H1 (cell line): Measurements from ENCODE around the gene DUSP3. TPM values are rescaled to one million over a fixed set of nuclear protein-coding genes. Genes with fewer than 3 reads are reported as not detected.

Source experiments
- CTCF ChIA-PET: fragments of 300-600 bp; sonication (Branson Sonifier 250); formaldehyde crosslinking; loops from one replicate; lab custom pipeline; 2021; ENCODE audit not compliant: partially characterized antibody; lab: Charles Lee
- POLR2A ChIA-PET: fragments of 300-600 bp; sonication (Branson Sonifier 250); formaldehyde crosslinking; loops from one replicate; lab custom pipeline; 2021; ENCODE audit warnings: inconsistent platforms; ENCODE audit not compliant: partially characterized antibody; lab: Charles Lee
- DNase-seq, 2 experiments: peaks; one replicate each; pipeline versions ENCODE4 v3.0.0 to v3.0.0-alpha.2; 2010 to 2022; ENCODE audit warnings: low spot score in 2 of 2, low read depth in 1 of 2, mixed read lengths in 1 of 2
- FAIRE-seq: peaks from 2 replicates; lab custom pipeline; 2011; peaks lifted over from hg19 to GRCh38; lab: Jason Lieb, UNC
- H2AFZ ChIP-seq: 2 replicates; pipeline ENCODE4 v1.8.1; 2012; ENCODE audit warnings: low read length, inconsistent platforms
- H2AK5ac ChIP-seq: 2 replicates; pipeline ENCODE4 v1.6.1; 2013; ENCODE audit warnings: low read depth, low read length
- H2BK120ac ChIP-seq: replicated peaks from 2 replicates; pipeline ENCODE3; 2013; ENCODE audit warnings: low read depth, low read length, inconsistent platforms
- H2BK12ac ChIP-seq: 2 replicates; pipeline ENCODE4 v1.6.1; 2013; ENCODE audit warnings: low read depth, low read length
- H2BK15ac ChIP-seq: 2 replicates; pipeline ENCODE4 v1.6.1; 2013; ENCODE audit warnings: low read length
- H2BK20ac ChIP-seq: 2 replicates; pipeline ENCODE4 v1.6.1; 2013; ENCODE audit warnings: low read length
- H2BK5ac ChIP-seq: 2 replicates; pipeline ENCODE4 v1.6.1; 2013; ENCODE audit warnings: low read depth, low read length
- H3K14ac ChIP-seq: 2 replicates; pipeline ENCODE4 v1.6.1; 2013; ENCODE audit warnings: inconsistent platforms; ENCODE audit not compliant: insufficient read length
- H3K18ac ChIP-seq: 2 replicates; pipeline ENCODE4 v1.6.1; 2013; ENCODE audit warnings: low read length; ENCODE audit errors: extremely low read depth
- H3K23ac ChIP-seq: 2 replicates; pipeline ENCODE4 v1.6.1; 2013; ENCODE audit warnings: inconsistent platforms; ENCODE audit not compliant: insufficient read length
- H3K23me2 ChIP-seq: 2 replicates; pipeline ENCODE4 v1.6.1; 2013; ENCODE audit warnings: low read depth, low read length
- H3K27ac ChIP-seq: 2 replicates; pipeline ENCODE4 v1.6.1; 2011; ENCODE audit warnings: low read depth, low read length, inconsistent platforms
- H3K27me3 ChIP-seq, 4 experiments: replicated peaks in 1 of 4; 1 replicate in 1 of 4; 2 replicates in 3 of 4; pipeline versions ENCODE4 v1.6.1 to v1.8.1; 2011 to 2013; ENCODE audit warnings: low read length in 3 of 4, mild to moderate bottlenecking in 3 of 4, inconsistent platforms in 2 of 4, mixed read lengths in 2 of 4, moderate library complexity in 1 of 4; ENCODE audit not compliant: control insufficient read depth in 3 of 4, insufficient read depth in 3 of 4; ENCODE audit errors: extremely low read depth in 1 of 4
- H3K36me3 ChIP-seq, 4 experiments: 2 replicates each; pipeline versions ENCODE4 v1.6.1 to v1.8.1; 2011 to 2013; ENCODE audit warnings: mild to moderate bottlenecking in 4 of 4, low read length in 3 of 4, moderate library complexity in 2 of 4, control low read depth in 1 of 4, inconsistent platforms in 1 of 4; ENCODE audit not compliant: insufficient read depth in 4 of 4, control insufficient read depth in 2 of 4
- H3K4ac ChIP-seq: replicated peaks from 2 replicates; pipeline ENCODE3; 2013; ENCODE audit warnings: low read length, low read depth, mixed read lengths, inconsistent platforms; ENCODE audit not compliant: insufficient read length
- H3K4me1 ChIP-seq, 4 experiments: replicated peaks in 1 of 4; 1 replicate in 1 of 4; 2 replicates in 3 of 4; pipeline versions ENCODE4 v1.6.1 to v1.8.1; 2011 to 2013; ENCODE audit warnings: low read length in 3 of 4, inconsistent platforms in 2 of 4, mixed read lengths in 1 of 4; ENCODE audit not compliant: insufficient read depth in 4 of 4, control insufficient read depth in 3 of 4
- H3K4me2 ChIP-seq, 2 experiments: 2 replicates each; pipeline versions ENCODE4 v1.6.1 to v1.8.1; 2011 to 2013; ENCODE audit warnings: low read depth in 2 of 2, low read length in 2 of 2, control low read depth in 1 of 2, inconsistent platforms in 1 of 2, mild to moderate bottlenecking in 1 of 2; ENCODE audit not compliant: insufficient read depth in 1 of 2
- H3K4me3 ChIP-seq, 4 experiments: fragments of 200-600, 300-600 bp in 1 of 4; sonication (generic), shearing (Covaris generic), sonication (Bioruptor Twin) in 1 of 4; 2 replicates each; pipeline versions ENCODE4 v1.5.1 to v1.8.1; 2011 to 2016; ENCODE audit warnings: low read length in 4 of 4, low read depth in 3 of 4, control low read depth in 2 of 4, inconsistent platforms in 2 of 4, mild to moderate bottlenecking in 2 of 4, mixed read lengths in 1 of 4, moderate library complexity in 1 of 4; ENCODE audit not compliant: insufficient read depth in 2 of 4; ENCODE audit errors: extremely low read depth in 1 of 4
- H3K56ac ChIP-seq: replicated peaks from 2 replicates; pipeline ENCODE3; 2013; ENCODE audit warnings: low read depth, mild to moderate bottlenecking, mixed read lengths, low read length, inconsistent platforms; ENCODE audit not compliant: insufficient read length
- H3K79me1 ChIP-seq: 2 replicates; pipeline ENCODE4 v1.6.1; 2013; ENCODE audit warnings: low read depth, low read length, control low read depth
- H3K79me2 ChIP-seq, 2 experiments: 2 replicates each; pipeline versions ENCODE4 v1.6.1 to v1.8.1; 2012 to 2013; ENCODE audit warnings: low read length in 2 of 2, mild to moderate bottlenecking in 2 of 2, inconsistent platforms in 1 of 2; ENCODE audit not compliant: insufficient read depth in 2 of 2, control insufficient read depth in 1 of 2
- H3K9ac ChIP-seq, 4 experiments: replicated peaks in 1 of 4; 1 replicate in 1 of 4; 2 replicates in 3 of 4; pipeline versions ENCODE4 v1.6.1 to v1.8.1; 2011 to 2013; ENCODE audit warnings: low read depth in 3 of 4, low read length in 3 of 4, control low read depth in 2 of 4, mild to moderate bottlenecking in 2 of 4, moderate library complexity in 2 of 4, inconsistent platforms in 1 of 4; ENCODE audit errors: extremely low read depth in 1 of 4
- H3K9me3 ChIP-seq, 2 experiments: 2 replicates each; pipeline versions ENCODE4 v1.6.1 to v1.8.1; 2012 to 2013; ENCODE audit warnings: mild to moderate bottlenecking in 2 of 2, moderate library complexity in 2 of 2, control low read depth in 1 of 2, inconsistent platforms in 1 of 2, low read depth in 1 of 2, low read length in 1 of 2, mixed read lengths in 1 of 2; ENCODE audit not compliant: insufficient read depth in 2 of 2
- H4K20me1 ChIP-seq, 2 experiments: replicated peaks in 1 of 2; 2 replicates each; pipeline versions ENCODE3 to v1.8.1; 2011 to 2013; ENCODE audit warnings: inconsistent platforms in 2 of 2, low read length in 2 of 2, mild to moderate bottlenecking in 1 of 2; ENCODE audit not compliant: insufficient read depth in 2 of 2, control insufficient read depth in 1 of 2
- H4K5ac ChIP-seq: 2 replicates; pipeline ENCODE4 v1.6.1; 2013; ENCODE audit warnings: low read length, low read depth, mixed read lengths, inconsistent platforms; ENCODE audit not compliant: insufficient read length
- H4K8ac ChIP-seq: 2 replicates; pipeline ENCODE4 v1.8.0; 2013; ENCODE audit warnings: mild to moderate bottlenecking, moderate library complexity, low read length, inconsistent platforms; ENCODE audit not compliant: insufficient read depth; ENCODE audit errors: extremely low read depth
- H4K91ac ChIP-seq: replicated peaks from 2 replicates; pipeline ENCODE3; 2013; ENCODE audit warnings: low read length, mixed read lengths, inconsistent platforms; ENCODE audit not compliant: insufficient read length
- GTF2F1 ChIP-seq: IDR thresholded peaks from 2 replicates; pipeline ENCODE4 v1.6.1; 2012; ENCODE audit warnings: low read depth, low read length, improper control_type of control experiment, borderline replicate concordance
- HDAC6 ChIP-seq: IDR thresholded peaks from one replicate; pipeline ENCODE4 v1.7.1; 2012; ENCODE audit warnings: low read depth, mild to moderate bottlenecking, inconsistent platforms, low read length, moderate library complexity
- WGBS, 2 experiments: shearing (Covaris generic) in 1 of 2; methylation state at CpG; one replicate each; pipeline versions ENCODE4 v1.1.6 to v1.1.7; 2013 to 2015; ENCODE audit warnings: low lambda C conversion rate in 2 of 2, mixed read lengths in 2 of 2, inconsistent platforms in 1 of 2, low coverage in 1 of 2, missing lambda C conversion rate in 1 of 2; ENCODE audit not compliant: insufficient replicate concordance in 2 of 2, insufficient coverage in 1 of 2, insufficient read length in 1 of 2; ENCODE audit errors: extremely low coverage in 1 of 2, missing lambda C conversion rate in 1 of 2; 5-methylcytosine and 5-hydroxymethylcytosine counted together
- polyA plus RNA-seq, 7 experiments: library from polyadenylated mRNA; depleted of rRNA in 3 of 7; stranded (reverse) in 5 of 7; unstranded in 2 of 7; fragments of >200 nt in 5 of 7; fragments of 200-250 nt in 2 of 7; gene quantifications; 1 replicate in 5 of 7; 2 replicates in 1 of 7; 4 replicates in 1 of 7; pipeline versions ENCODE4 v1.2.1 to v1.2.3, GENCODE V29; 2011 to 2013; ENCODE audit warnings: missing spikeins in 2 of 7, mixed read lengths in 2 of 7
- total RNA-seq: library from RNA; stranded (reverse); fragmentation: NEBNext Ultra II Directional; extraction: Animal tissue kit (Norgen Biotek cat#: 25700); gene quantifications from 2 replicates; pipeline ENCODE4 v1.2.1, GENCODE V29; 2021

The DUSP3 gene
- total and polyA plus RNA-seq, 2 of the 8 experiments (the other 6 are each of a cell fraction or from before 2014, with no cell fraction given), result 15.1 to 21.2 TPM

DNA sequence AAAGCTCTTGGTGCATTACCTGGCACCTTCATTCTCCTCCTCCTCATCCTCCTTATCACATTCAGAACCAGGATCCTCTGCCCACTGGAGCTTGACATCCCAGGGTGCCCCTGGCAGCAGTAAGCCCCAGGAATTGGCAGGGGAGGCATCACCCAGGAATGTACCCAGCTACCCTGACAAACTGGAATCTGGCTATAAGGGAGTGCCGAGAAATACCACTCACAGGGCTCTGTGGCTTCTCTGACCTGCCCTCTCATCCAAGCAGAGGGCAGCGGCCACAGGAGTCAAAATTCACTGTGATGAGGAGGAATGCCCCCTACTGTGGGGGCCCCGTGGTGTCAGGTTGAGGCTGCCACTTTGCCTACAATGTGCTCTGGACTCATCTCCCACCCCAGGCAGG, 34.6 kb upstream of the DUSP3 start:
- H2BK120ac ChIP-seq, result no peak overlapping the region
- no peak overlapping the region for H3K14ac ChIP-seq
- no peak overlapping the region for H2AFZ ChIP-seq
- no peaks in the 10 kb centered on the region for H3K23me2 ChIP-seq
- ChIA-PET POLR2A (interaction anchor here (1.0 to 1.3 kb wide), 2 partner anchors 8 to 9 kb away, joined by 3 to 5 read pairs; no protein-coding TSS in a partner anchor), CTCF (interaction anchor here (1.0 to 3.1 kb wide), 7 partner anchors 21 to 46 kb away, joined by 3 to 20 read pairs (median 4); partner anchors contain the start of gene CD300LG)
- no peak overlapping the region for H4K8ac ChIP-seq
- no peak for DNase-seq
- no peaks in the 10 kb centered on the region for H3K9me3 ChIP-seq
- H4K5ac ChIP-seq, result no peak overlapping the region
- WGBS, 2 experiments, result 76% methylated on average over 3 of the region's 3 CpGs; no CpG with 5 or more reads in 1 of the 2 experiments
- no peaks in the 10 kb centered on the region for H3K79me2 ChIP-seq
- no peaks in the 10 kb centered on the region for H3K79me1 ChIP-seq
- H2AK5ac ChIP-seq, result no peak overlapping the region
- no peak overlapping the region for H3K27ac ChIP-seq
- no peak for FAIRE-seq
- H3K27me3 ChIP-seq, result no peaks in the 10 kb centered on the region
- H3K18ac ChIP-seq, result no peak overlapping the region
- H4K20me1 ChIP-seq, result peaks cover 0 to 1% of the 10 kb centered on the region in 2 experiments
- peaks cover 0 to 4% (median 1%) of the 10 kb centered on the region in 4 experiments; a peak in 1 of 7 replicates for H3K4me1 ChIP-seq
- no peak overlapping the region for H3K9ac ChIP-seq
- no peaks in the 10 kb centered on the region for H3K36me3 ChIP-seq
- no peak overlapping the region for H3K4ac ChIP-seq
- no peak overlapping the region for H2BK15ac ChIP-seq
- no peak overlapping the region for H2BK12ac ChIP-seq
- H3K56ac ChIP-seq, result no peak overlapping the region
- H2BK20ac ChIP-seq, result no peak overlapping the region
- no peak overlapping the region for H3K4me2 ChIP-seq
- no peak overlapping the region for H3K4me3 ChIP-seq
- no peak overlapping the region for H4K91ac ChIP-seq
- 0 out of 2 replicates have a peak overlapping the region, but pooled peaks have one; percentile 6 for H2BK5ac ChIP-seq
- no peak overlapping the region for H3K23ac ChIP-seq
- TF ChIP-seq GTF2F1 (no peak), HDAC6 (no peak)
